Neural crest cell (in vitro differentiated cells): Measurements from ENCODE around the gene PRDM8. TPM values are rescaled to one million over a fixed set of nuclear protein-coding genes. Genes with fewer than 3 reads are reported as not detected.
"Not testable (repeated sequence)": the region's sequence is repeated elsewhere in the genome, so short reads cannot be mapped to it uniquely, and the experiment has no call there.

ENCODE experiments used
- DNase-seq: peaks from one replicate; pipeline ENCODE4 v3.0.0; 2021; ENCODE audit warnings: low read depth, mixed read lengths, low spot score
- H3K27ac Mint-ChIP-seq: one replicate; pipeline ENCODE4 v1.8.0; 2021; ENCODE audit warnings: mild to moderate bottlenecking, mixed read lengths; ENCODE audit not compliant: unreplicated experiment
- H3K27me3 Mint-ChIP-seq: 2 replicates; pipeline ENCODE4 v1.8.0; 2021; ENCODE audit warnings: low read depth, mild to moderate bottlenecking, mixed read lengths
- H3K36me3 Mint-ChIP-seq: 2 replicates; pipeline ENCODE4 v1.8.0; 2021; ENCODE audit warnings: low read depth, mild to moderate bottlenecking, mixed read lengths
- H3K4me1 Mint-ChIP-seq: 2 replicates; pipeline ENCODE4 v1.8.0; 2021; ENCODE audit warnings: mixed read lengths
- H3K4me3 Mint-ChIP-seq: one replicate; pipeline ENCODE4 v1.8.0; 2021; ENCODE audit warnings: mild to moderate bottlenecking, mixed read lengths
- H3K9me3 Mint-ChIP-seq: 2 replicates; pipeline ENCODE4 v1.8.0; 2021; ENCODE audit warnings: mixed read lengths
- total RNA-seq: library from RNA; stranded (reverse); gene quantifications from 2 replicates; pipeline ENCODE4 v1.2.1, GENCODE V29; 2021
- TF ChIP-seq, protein P1 (sequence below): fragments of 200-600 bp; sonication (generic); conservative IDR thresholded peaks from 2 replicates; pipeline ENCODE4 v1.5.0; 2021; ENCODE audit warnings: antibody characterized with exemption, mild to moderate bottlenecking

The PRDM8 gene
- total RNA-seq, 1 donor from 2014 or later: 2.6 TPM

DNA sequence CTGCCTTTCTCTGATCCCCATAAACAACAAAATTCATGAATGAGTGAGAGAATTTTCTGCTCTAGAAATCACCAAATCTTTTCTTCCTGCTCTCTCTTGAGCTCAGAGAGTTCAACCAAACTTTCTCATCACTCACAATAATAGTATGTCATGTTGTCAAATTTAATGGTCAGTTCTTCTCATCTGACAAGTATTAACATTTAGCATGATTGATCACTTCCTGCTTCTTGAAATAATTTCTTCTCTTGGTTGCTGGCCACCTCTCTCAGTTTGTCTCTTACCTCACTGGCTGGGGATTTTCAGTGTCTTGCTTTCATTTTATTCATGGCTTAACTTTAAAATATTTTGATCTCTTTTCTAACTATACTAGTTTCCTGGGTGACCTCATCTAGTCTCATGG lies 43.7 kb downstream of the PRDM8 start:
- no peaks in the 10 kb centered on the region for H3K4me1 Mint-ChIP-seq
- DNase-seq: no peak
- peaks cover 25% of the 10 kb centered on the region for H3K27me3 Mint-ChIP-seq
- H3K4me3 Mint-ChIP-seq: no peak overlapping the region
- H3K9me3 Mint-ChIP-seq: no peaks in the 10 kb centered on the region
- H3K36me3 Mint-ChIP-seq: no peaks in the 10 kb centered on the region
- no peak overlapping the region for H3K27ac Mint-ChIP-seq
- TF ChIP-seq, protein P1, sequence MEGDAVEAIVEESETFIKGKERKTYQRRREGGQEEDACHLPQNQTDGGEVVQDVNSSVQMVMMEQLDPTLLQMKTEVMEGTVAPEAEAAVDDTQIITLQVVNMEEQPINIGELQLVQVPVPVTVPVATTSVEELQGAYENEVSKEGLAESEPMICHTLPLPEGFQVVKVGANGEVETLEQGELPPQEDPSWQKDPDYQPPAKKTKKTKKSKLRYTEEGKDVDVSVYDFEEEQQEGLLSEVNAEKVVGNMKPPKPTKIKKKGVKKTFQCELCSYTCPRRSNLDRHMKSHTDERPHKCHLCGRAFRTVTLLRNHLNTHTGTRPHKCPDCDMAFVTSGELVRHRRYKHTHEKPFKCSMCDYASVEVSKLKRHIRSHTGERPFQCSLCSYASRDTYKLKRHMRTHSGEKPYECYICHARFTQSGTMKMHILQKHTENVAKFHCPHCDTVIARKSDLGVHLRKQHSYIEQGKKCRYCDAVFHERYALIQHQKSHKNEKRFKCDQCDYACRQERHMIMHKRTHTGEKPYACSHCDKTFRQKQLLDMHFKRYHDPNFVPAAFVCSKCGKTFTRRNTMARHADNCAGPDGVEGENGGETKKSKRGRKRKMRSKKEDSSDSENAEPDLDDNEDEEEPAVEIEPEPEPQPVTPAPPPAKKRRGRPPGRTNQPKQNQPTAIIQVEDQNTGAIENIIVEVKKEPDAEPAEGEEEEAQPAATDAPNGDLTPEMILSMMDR: no peak

DNA sequence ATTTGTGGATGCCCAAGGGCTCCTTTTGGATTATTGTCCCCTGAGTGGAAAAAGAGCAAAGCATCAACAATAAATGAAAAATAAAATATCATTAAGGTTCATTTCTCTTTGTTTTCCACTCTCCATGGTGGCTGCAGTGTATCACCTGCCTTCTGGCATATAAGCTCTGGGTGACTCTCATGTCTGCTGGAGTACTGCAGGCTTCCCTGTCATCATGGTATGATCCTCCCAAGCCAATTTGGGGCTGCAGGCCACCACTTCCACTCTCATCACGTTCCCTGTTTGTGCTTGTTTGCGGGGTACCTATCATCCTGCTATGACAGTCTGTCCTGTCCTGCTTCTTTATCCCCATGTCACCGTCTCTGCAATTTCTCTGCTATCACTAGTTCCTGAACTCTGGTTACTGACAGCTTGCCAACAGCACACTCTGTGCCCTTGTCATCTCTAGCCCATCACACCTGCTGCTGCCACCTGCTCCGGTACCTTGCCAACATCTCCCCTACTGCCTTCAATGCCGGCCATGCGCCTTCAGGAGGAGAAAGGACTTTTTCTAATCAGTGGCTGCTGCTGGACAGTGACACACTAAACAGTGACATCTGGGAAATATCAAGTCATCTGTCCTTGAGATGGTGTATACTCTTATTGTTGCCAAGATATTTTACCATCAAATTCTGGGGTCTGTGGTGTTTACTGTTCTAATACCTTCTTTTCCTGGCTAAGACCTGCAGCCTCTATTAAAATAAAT lies 46.1 kb downstream of the PRDM8 start:
- no peak overlapping the region for H3K4me3 Mint-ChIP-seq
- TF ChIP-seq, protein P1: no peak
- H3K27me3 Mint-ChIP-seq: peaks cover 45% of the 10 kb centered on the region
- H3K36me3 Mint-ChIP-seq: no peaks in the 10 kb centered on the region
- DNase-seq: no peak
- H3K9me3 Mint-ChIP-seq: no peaks in the 10 kb centered on the region
- H3K4me1 Mint-ChIP-seq: no peaks in the 10 kb centered on the region
- no peak overlapping the region for H3K27ac Mint-ChIP-seq

- not testable (repeated sequence) for DNase-seq, H3K4me1 Mint-ChIP-seq, H3K4me3 Mint-ChIP-seq, H3K27ac Mint-ChIP-seq, H3K36me3 Mint-ChIP-seq, H3K9me3 Mint-ChIP-seq
- H3K27me3 Mint-ChIP-seq: peaks cover 59% of the 10 kb centered on the region
Measured at GRCh38 chr4:80247484-80247883, 50.2 kb downstream of the PRDM8 start.

DNA sequence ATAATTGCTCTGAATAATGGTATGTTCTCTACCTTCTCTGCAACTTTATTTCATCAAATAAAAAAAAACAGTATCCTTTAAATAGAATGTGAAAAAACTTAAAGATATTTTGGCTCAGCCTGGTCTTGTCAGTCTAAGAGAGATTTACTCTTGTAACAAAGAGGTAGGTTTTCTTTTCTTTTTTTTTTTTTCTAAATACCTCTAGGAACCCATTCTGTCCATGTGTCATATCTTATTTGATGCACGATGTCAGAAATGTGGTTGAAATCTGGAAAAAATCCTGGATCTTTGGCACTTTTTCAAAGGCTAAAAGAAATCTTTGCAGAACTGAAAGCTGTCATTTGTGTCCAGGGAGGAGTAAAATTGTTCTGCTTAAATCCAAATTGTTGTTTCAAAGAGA lies 51.8 kb downstream of the PRDM8 start:
- Mint-ChIP-seq H3K9me3 (no peaks in the 10 kb centered on the region), H3K36me3 (no peaks in the 10 kb centered on the region), H3K4me3 (no peak overlapping the region), H3K27me3 (peaks cover 59% of the 10 kb centered on the region), H3K4me1 (no peaks in the 10 kb centered on the region), H3K27ac (no peak overlapping the region)
- DNase-seq: no peak
- TF ChIP-seq, protein P1: no peak

- Mint-ChIP-seq H3K4me3 (no peak overlapping the region), H3K27me3 (peaks cover 65% of the 10 kb centered on the region), H3K36me3 (no peaks in the 10 kb centered on the region), H3K9me3 (no peaks in the 10 kb centered on the region), H3K27ac (no peak overlapping the region), H3K4me1 (no peaks in the 10 kb centered on the region)
- DNase-seq: no peak
- TF ChIP-seq, protein P1: no peak
Measured at GRCh38 chr4:80252427-80252826, 55.1 kb downstream of the PRDM8 start.

DNA sequence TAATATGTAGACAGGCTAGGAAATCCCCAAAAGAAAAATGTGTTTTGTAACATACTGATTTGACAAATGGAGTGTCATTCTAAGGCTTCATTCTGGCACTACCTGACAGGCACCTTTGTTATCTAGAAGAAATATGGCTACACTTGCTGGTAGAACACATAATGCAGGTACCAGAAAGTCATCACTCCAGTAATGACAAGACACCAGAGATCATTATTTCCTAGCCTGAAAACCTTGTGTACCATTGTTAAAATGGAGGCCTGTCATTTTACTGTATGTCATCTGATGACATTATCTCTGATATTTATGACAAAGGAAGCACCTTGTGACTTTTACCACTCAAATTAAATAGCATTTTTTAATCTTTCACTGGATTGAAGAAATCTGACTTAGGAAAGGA lies 55.6 kb downstream of the PRDM8 start:
- TF ChIP-seq, protein P1: no peak
- H3K9me3 Mint-ChIP-seq: no peaks in the 10 kb centered on the region
- DNase-seq: no peak
- H3K4me3 Mint-ChIP-seq: no peak overlapping the region
- no peak overlapping the region for H3K27ac Mint-ChIP-seq
- no peaks in the 10 kb centered on the region for H3K4me1 Mint-ChIP-seq
- H3K27me3 Mint-ChIP-seq: peaks cover 67% of the 10 kb centered on the region
- no peaks in the 10 kb centered on the region for H3K36me3 Mint-ChIP-seq
